Gastrocnemius medialis (tissue), 4 donors: ENCODE measurements around the gene HNRNPA3.

ENCODE experiments used
- CTCF ChIP-seq, 5 experiments: fragments of 450-650 bp in 3 of 5; fragments of 200-600 bp in 2 of 5; sonication (generic) in 2 of 5; IDR thresholded peaks in 4 of 5; conservative IDR thresholded peaks in 1 of 5; 1 replicate in 4 of 5; 2 replicates in 1 of 5; pipeline ENCODE4 v1.5.1; 2016 to 2019; ENCODE audit warnings: antibody characterized with exemption in 5 of 5, mild to moderate bottlenecking in 3 of 5, moderate library complexity in 3 of 5
- POLR2A ChIP-seq, 2 donors: fragments of 450-650 bp; IDR thresholded peaks; one replicate each; pipeline ENCODE4 v1.6.1; 2017; ENCODE audit warnings: antibody characterized with exemption in 2 of 2, mild to moderate bottlenecking in 2 of 2, moderate library complexity in 2 of 2

GRCh38 chr2:177239053-177239452 is 26.5 kb downstream of the HNRNPA3 start:
- no peak for TF ChIP-seq CTCF (IDR thresholded peaks at IDR 0.05 in 4 of 5, conservative IDR thresholded peaks at IDR 0.05 in 1 of 5)
- no peak for TF ChIP-seq POLR2A (IDR thresholded peaks at IDR 0.05)
